Activated CD8-positive, alpha-beta memory T cell treated with anti-CD3 and anti-CD28 coated beads, Interleukin-2, amount 50 U/mL, for 24 hours (primary cell): ENCODE data around the gene SIK3.

ENCODE experiments used
- DNase-seq: peaks from one replicate; pipeline ENCODE4 v3.0.0-alpha.2; 2020; ENCODE audit errors: extremely low read depth

SIK3 gene

DNA sequence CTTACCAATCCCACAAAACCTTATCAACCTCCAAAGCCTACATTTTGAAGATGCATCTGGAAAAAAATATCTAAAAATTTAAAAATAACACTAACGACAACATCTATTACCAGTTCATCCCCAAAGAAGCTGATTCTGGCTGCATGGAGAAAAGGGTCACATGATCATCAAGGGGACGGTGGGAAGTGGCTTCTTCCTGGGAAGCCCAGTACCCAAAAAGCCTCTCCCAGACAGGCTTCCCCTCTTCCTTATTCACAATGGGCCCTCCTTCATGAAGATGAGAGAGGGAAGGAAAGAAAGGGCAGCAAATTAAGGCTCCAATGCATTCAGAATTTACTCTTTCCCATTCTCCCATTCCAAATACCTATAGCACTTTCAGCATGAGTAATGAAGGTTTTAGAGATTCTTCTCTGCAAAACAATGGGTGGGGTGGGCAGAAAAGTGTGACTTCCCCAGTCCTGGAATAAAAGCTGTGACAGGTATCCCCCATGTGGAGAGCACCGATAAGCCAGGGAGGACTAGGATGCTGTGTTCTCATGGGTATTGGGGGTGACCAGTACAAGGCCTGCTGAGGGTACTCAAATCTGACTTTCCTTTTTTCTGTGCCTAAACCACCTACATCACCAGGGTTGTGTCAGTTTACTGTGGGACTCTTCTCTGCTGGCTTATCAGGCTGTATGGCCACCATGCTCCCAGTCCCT is 88.2 kb downstream of the SIK3 start:
- no peak for DNase-seq

DNA sequence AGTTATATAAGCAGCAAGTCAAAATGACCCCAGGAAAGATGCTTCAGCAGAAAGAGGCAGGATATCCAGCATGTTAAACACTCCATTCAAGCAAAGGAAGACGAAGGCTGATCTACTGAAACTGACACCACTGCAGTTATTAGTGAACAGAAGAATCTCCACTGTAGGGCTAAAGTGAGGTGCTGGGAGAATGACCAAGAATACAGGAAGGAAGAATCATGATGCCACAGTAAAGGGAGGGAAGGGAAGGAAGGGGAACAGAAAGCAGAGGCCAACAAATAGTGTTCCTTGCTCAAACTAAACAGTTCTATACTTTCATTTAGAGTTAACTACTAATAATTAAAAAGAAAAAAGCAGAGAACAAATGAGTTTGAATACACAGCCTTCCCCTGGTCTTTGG is 92.5 kb downstream of the SIK3 start:
- DNase-seq: no peak

DNA sequence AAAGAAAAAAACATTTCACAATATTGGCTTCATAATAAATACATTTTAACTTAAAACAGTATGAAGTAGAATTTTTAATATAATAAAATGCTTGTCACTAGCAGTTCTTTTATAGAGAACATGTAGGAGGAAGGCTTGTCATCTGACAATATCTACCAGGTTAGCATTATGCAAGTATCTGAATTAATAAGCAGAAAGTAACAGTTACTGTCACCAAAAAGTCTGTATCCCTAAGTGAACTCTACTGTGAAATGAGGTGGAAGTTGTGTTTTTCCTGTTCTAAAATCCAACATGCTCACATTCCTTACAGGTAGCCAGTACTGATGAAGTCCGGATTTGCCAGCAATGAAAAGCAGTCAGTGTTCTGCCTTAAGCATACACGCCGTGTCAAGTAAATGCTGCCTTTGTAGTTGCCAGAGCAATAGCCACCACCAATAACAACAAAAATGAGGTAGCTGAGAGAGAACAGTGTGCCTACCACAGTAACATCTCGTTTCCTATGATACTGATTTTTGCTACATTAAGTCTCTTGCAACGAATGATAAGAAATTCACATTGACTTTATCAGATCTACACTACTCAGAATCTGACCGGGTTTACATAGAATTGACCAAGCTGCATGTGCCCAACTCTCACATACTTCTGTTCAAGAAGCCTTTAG is 95.5 kb downstream of the SIK3 start:
- no peak for DNase-seq

DNA sequence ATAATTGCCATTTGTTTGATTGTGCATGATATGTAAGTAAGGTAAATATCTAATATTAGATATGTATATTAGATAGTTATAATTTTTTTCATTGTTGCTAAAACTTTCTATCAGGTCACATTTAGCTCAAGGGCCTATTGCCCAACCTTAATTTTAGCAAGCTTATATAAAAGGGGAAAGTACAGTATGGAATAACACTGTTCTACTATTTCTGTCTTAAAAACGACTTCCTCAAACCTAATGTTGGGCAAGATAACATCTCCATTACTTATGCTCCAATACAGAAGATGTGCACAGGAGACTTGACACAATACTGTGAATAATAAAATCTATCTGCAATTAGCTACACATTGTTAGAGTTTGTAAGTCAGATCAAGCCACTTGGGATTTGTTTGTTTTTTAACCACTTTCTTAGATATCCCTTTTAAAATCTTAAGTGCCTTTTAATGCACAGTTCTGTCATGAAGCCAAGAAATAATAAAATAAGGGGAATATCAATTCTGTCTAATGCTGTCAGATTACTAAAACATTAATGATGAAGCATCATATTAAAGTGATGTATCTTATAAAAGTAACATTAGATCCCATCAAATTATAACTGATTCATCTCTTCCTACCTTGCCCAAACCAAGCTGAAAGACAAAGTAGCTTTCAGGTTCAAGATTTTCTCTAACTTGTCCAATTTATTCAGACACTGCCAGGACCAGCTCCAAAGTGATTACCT is 98.1 kb downstream of the SIK3 start:
- DNase-seq: no peak

DNA sequence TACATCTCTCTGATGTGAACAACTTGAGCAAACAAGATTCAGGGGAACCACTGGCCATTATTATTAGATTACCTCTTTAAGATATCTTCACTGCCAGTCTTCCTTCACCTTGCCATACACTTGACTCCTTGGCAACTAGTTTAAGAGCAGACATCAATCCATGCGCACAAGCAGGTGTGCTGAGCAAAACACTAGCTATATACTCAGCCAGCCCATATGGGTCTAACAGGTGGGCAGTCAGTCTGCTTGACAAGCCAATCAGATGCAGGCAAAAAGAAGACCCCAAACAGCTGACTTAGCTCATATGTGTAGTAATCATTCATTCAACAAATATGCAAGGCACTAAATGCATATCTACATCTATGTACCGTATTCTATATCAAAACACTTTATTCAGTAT is 101.2 kb downstream of the SIK3 start:
- no peak for DNase-seq

DNA sequence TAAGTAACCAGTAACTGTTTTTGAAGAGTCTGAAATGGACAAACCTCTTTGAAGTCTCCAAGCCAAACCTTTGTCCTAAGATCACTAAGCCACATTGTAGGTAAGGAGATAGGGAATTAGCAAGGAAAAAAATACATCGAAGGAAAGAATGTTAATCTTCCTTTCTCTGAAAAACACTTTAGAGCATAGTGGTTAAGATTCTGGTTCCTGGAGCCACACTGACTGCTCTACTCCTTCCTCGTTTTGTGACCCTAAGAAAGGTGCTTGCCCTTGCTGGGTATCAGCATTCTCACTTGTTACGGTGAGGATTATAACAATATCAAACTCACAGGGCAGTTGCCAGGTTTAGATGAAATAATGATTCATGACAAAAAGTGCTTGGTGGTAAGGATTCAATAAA is 104.0 kb downstream of the SIK3 start:
- DNase-seq: no peak

DNA sequence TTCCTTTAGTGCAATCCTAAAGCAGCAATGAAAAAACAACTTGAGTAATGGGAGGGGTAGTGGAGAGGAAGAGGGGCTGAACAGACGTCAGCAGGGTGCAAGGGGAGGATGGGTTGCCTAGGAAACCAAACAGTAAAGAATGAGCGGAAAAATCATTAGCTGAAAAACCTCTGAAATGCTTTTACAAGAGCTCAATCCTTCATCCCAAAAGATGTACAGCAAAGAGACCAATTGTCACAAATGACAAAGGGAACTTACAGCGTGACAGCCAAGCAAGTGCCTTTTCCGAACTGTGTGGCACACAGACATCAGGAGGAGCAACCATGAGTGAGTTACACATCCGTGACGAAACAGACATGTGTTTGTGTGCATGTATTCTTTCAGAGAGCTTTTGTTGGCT is 104.6 kb downstream of the SIK3 start:
- no peak for DNase-seq

DNA sequence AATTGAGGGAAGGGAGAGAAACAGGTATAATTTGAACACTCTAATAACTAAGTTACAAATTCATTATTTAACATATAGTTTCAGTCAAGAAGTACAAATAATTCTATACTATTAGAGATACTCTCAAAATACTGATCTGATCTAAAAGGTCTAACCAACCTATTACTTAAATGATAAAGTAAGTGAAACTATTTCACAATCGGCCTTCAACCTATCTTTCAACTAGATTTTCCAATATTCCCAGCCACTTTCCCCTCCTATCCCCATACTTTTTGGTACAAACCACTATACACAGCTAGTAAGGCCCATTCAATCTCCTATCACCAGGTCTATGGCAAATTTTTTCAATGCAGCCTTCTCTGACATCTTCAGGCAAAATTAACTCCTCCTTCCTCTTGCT is 106.7 kb downstream of the SIK3 start:
- no peak for DNase-seq

DNA sequence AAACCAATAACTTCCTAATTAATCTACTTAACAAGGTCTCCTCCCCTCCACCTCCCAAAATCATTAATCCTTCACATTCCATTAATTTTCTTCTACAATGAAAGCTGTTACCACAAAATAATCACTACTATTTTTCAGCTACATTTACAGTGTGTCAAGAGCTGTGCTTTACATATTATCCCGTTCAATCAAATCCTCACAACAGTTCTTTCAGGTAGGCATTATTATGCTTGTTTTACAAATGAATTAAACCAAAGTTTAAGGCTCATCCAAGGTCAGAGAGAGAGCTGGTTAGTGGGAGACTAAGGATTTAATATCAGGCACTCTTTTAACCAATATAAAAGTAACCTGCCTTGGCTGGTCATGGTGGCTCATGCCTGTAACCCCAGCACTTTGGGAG is 107.4 kb downstream of the SIK3 start:
- DNase-seq: no peak

DNA sequence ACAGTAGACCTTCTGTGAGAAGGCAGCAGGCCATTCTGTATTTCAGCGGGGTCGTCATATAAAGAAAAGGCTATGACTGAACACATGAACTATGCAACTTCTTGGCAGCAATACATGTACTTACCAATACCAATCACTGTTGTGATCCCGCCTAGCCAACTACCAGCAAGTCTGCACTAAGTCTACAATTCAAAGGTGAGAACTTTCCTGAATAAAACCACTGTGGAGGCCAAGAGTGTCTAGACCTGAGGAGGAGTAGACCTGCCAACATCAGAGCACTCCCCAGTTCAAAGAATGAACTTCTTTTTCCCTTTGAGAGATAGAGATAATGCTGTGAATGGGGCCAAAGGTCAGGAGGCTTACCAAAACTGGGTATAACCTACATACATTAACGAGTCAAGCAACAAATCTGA is 108.2 kb downstream of the SIK3 start:
- no peak for DNase-seq

DNA sequence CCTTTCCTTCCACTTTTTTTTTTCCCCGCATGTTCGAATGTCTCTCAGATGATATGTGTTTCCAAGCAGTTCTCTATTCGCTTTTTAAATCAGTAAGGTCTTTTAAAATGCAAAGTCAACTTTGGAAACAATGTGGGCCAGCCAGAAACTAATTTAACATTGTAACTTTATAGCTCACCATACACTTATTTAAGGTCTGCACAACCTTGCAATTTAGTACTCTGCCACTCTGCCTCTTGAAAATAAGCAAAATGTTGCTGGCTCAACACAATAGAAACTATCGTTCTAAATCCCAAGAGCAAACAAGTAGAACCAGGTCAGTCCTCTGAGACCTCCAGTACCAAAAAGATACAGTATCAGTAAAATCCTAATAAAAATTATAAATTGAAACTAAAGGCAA is 109.0 kb downstream of the SIK3 start:
- no peak for DNase-seq

DNA sequence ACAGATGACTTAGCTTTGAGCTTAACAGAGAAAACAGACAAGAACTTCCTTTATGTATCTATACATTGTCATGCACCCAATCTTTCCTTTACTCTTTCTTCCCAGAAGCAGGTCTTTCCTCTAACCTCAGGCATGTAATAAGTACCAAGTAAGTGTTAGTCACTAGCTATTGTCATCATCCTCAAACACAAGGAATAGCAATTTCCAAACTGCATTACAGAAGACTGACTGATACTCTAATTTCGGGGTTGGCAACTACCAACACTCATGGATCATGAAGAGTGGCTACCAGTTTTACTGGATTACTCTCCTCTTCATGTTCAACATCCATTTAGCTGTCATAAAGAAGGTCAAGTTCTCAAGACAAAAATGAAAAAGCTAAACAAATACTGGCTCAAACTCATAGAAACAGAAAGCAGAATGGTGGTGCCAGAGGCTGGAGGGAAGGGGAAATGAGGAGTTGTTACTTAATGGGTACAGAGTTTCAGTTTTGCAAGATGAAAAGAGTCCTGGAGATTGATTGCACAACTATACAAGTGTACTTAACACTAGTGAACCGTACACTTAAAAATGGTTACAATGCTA is 111.6 kb downstream of the SIK3 start:
- DNase-seq: no peak

DNA sequence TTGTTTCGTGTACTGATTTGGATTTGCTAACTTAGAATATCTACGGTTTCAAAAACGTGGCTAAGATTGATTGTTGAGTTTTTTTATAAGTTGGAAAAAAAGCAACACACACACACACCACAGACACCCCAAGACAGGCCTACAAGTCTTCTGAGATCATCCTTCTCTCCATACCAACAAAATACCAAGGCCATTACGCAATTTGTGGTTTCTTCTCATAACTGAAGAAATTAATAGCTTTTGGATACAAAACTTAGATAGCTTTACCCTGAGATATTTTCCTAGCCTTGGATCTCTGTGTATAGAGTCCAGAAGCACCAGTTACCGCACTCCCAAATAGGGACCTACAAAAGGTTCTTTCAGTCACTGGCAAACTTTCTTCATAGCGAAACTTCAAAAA is 113.6 kb downstream of the SIK3 start:
- DNase-seq: no peak

DNA sequence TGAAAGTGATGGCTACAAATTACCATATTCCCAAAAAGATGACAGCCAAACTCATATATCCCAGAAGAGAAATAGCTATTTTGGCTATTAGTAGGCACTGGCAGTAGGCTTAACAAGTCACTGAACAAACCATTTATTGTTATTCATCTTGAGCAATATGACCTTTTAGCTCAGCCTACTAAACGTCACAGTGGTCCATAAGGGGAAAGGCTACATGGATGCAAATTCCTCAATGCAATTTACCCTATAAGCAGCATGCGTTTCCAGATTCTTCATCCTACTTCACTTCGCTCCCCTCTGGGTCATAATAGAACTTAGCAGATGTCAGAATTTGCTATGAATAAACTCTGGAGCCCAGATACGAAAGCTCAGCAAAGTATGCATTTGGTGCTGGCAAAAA is 114.0 kb downstream of the SIK3 start:
- no peak for DNase-seq

DNA sequence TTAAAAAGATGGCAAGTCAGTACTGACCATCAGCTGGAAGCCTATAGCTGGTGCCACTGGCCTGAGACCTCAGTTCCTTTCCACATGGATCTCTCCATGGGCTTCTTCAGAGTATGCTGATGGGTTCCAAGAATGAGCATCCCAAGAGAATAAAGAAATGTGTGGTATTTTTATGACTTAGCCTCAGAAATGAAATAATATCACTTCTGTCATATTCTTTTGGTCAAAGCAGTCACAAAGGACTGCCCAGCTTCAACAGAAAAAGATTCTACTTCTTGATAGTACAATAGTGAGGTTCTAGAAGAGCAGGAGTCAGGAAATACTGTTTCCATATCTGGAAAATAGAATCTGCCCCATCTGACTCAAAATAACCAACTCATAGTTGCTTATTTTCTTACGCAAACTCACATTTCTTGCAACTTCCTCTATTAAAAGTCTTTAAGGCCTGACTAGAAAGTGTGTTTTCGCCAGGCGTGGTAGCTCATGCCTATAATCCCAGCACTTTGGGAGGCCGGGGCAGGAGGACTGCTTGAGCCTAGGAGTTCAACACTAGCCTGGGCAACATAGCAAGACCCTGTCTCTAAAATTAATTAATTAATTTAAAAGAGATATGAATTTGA is 116.9 kb downstream of the SIK3 start:
- DNase-seq: no peak

DNA sequence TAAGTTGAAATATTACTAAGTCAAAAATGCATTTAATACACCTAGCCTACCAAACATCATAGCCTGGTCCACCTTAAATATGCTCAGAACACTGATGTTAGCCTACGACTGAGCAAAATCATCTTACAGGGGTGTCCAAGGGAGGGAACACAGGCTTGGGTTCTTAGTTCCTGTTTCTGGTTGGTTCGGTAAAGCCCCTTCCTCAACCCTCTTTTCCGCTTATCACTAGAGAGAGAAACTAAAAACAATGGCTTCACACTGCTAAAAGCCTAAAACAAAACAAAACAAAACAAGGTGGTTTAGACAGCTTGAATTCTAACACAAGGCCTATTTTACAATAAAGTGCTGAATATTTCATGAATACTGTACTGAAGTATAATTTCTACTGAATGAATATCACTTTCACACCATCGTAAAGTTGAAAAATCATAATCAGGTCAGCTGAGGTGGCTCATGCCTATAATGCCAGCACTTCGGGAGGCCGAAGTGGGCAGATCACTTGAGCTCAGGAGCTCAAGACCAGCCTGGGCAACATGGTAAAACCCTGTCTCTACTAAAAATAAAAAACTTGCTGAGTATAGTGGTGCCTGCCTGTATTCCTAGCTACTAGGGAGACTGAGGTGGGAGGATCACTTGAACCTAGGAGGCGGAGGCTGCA is 118.0 kb downstream of the SIK3 start:
- DNase-seq: no peak

DNA sequence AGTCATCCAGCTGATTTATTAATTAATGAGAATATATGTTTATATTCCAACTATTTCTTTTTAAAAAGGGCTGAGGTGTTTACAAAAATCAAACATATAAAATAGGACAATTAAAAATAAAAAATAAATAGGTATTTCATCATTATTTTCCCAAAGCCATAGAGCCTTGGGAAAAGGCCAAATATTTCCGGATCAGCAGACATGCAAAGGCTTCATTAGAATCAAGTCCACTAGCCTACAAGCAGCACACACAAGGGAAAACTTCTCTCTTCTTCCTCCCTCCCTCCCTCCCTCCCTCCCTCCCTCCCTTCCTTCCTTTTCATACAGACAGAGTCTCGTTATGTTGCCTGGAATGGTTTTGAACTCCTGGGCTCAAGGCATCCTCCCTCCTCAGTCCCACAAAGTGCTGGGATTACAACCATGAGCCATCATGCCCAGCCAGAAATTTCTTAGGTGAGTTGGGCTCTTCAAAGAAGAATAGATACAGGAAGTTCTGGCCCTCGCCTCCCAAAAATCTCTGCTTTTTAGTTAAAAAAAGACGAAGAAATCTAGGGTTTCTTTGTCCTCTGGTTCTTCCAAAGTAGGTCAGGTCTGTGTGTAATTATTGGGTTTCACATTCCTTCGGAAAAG is 121.2 kb downstream of the SIK3 start:
- DNase-seq: no peak

DNA sequence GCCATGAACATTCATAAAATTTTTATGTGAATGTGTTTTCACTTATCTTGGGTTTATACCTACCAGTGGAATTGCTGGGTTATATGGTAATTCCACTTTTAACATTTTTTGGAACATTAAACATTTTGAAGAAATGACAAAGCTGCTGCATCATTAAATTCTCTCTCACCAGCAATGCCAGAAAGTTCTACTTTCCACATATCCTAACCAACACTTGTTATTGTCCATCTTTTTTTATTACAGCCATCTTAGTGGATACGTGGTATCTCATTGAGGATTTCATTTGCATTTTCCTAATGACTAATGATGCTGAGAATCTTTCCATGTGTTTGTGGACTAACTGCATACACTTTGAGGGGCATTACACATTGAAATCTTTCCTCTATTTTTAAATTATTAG is 122.6 kb downstream of the SIK3 start:
- no peak for DNase-seq

DNA sequence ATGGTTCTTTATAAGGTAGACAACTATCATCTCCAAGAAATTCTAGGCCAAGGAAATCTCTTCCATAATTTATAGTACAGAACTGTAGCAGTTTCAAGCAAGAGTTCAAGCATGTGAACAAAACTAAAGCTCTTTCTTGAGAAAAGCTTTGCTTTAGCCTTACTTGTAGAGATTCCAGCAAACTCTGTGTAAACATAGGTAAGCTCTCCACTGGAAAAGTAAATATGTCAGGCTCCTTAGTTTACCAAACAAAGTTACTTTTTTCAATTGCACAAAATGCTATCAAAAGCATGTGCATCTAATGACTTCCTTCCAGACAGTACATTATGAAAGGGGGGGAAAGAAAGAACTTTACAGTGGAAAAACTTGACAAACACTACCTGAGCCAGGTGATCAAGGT is 125.0 kb downstream of the SIK3 start:
- DNase-seq: no peak

DNA sequence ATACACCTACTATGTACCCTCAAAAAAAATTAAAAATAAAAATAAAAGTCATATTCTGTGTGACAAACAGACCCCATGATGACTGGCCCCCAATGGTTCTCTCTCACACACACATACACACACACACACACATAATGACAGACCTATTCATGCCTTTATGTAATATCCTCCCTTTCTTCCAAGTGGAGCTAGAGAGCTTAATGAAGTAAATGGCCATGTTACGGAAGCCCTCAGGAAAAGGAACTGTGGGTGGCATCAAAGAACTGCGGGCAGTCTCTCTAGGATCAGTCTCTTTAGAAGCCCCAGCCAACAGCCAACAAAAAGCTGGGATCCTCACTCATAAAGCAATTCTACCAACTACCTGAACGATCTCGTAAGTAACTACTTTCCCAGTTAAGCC is 125.5 kb downstream of the SIK3 start:
- no peak for DNase-seq
